T47D (cell line): Measurements from ENCODE around the gene PRODH.

Source experiments
- DNase-seq, 2 experiments: peaks; one replicate each; pipeline versions ENCODE4 v3.0.0 to v3.0.0-alpha.2; 2011 to 2012; ENCODE audit warnings: low read depth in 1 of 2, low spot score in 1 of 2
- JUND ChIP-seq: IDR thresholded peaks from 2 replicates; pipeline ENCODE4 v1.6.1; 2012; ENCODE audit warnings: low read depth
- in situ Hi-C: cut with HindIII; loops from 2 replicates; pipeline ENCODE4 v1.10.0; 2016; ENCODE audit warnings: low sequenced_read_pairs, low pct_unique_long_range_greater_than_20kb

PRODH gene, protein sequence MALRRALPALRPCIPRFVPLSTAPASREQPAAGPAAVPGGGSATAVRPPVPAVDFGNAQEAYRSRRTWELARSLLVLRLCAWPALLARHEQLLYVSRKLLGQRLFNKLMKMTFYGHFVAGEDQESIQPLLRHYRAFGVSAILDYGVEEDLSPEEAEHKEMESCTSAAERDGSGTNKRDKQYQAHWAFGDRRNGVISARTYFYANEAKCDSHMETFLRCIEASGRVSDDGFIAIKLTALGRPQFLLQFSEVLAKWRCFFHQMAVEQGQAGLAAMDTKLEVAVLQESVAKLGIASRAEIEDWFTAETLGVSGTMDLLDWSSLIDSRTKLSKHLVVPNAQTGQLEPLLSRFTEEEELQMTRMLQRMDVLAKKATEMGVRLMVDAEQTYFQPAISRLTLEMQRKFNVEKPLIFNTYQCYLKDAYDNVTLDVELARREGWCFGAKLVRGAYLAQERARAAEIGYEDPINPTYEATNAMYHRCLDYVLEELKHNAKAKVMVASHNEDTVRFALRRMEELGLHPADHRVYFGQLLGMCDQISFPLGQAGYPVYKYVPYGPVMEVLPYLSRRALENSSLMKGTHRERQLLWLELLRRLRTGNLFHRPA

GRCh38 chr22:18935889-18936529 is at the start of gene PRODH:
Gene PRODH (minus strand): TSS chr22:18936293. CDS start chr22:18936287, 6 bp downstream.
- in situ Hi-C loops: no loop called here
- no peak for DNase-seq
- no peak for TF ChIP-seq JUND

DNA sequence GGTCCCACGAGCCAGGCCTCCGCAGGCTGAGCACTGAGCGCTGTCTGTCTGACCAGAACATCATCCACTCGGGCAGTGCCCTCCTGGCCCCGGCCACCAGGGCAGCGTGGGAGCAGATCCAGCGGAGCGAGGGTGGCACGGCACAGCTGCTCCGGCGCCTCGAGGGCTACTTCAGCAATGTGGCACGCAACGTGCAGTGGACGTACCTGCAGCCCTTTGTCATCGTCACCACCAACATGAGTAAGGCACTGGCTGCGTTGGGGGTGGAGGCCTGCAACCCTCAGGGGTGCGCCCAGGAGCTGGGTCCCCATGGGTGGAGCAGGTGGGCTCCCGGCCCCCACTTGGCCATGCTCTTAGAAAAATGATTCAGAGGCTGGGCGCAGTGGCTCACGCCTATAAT is 49.7 kb upstream of the PRODH start:
- in situ Hi-C loops: no loop called here
- no peak for DNase-seq
- TF ChIP-seq JUND: no peak

DNA sequence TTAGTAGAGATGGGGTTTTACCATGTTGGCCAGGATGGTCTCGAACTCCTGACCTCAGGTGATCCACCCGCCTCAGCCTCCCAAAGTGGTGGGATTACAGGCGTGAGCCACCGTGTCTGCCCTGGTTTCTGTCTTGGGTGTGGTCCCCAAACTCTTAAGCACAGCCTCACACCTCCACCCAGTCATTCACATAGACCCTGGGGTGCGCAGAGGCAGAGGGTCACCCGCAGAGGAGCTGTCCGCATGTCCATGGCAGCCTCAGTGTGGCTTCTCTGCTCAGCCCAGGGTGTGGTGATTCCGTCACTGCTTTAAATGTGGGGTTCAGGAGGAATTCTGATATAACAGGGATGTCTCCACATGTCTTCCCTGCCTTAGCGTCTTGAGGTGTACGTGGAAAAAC is 48.5 kb upstream of the PRODH start:
- no peak for DNase-seq
- in situ Hi-C loops: no loop called here
- TF ChIP-seq JUND: no peak

- in situ Hi-C loops: no loop called here
- no peak for TF ChIP-seq JUND
- no peak for DNase-seq
These were observed 47.1 kb upstream of the PRODH start for GRCh38 chr22:18983120-18983651.

- in situ Hi-C loops: no loop called here
- no peak for DNase-seq
- TF ChIP-seq JUND: no peak
These were observed 44.7 kb upstream of the PRODH start for GRCh38 chr22:18980829-18981228.

- no peak for DNase-seq
- in situ Hi-C loops: no loop called here
- no peak for TF ChIP-seq JUND
These were observed 43.9 kb upstream of the PRODH start for GRCh38 chr22:18979957-18980356.

GRCh38 chr22:18978506-18978905 is 42.4 kb upstream of the PRODH start:
- in situ Hi-C loops: no loop called here
- no peak for DNase-seq
- TF ChIP-seq JUND: no peak

DNA sequence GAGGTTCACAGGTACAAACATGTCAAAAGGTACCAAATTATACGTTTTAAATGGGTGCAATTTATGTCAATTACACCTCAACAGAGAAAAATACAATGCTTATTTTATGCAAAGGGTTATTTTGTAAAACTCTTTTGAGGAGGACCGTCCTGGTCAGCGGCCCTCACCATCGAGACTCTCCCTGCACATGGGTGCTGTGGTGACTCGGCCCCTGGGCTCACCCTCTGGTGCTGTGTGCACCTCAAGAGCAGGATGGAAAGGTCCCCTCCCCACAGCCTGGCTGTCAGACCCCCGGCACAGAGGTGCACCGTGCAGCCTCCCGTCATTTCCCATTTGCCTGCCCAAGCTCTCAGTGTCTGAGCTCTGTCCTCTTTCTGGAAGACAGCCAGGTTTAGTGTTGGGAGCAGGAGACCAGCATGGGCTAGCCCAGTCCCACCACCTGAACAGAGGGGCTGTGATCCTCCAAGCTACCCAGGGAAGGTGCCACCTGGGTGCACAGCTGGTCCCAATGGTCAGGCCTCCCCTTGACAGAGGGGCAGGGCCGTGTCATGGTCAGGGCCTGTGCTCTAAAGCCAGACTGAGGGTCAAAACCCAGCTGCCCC is 41.8 kb upstream of the PRODH start:
- in situ Hi-C loops: no loop called here
- no peak for TF ChIP-seq JUND
- no peak for DNase-seq

DNA sequence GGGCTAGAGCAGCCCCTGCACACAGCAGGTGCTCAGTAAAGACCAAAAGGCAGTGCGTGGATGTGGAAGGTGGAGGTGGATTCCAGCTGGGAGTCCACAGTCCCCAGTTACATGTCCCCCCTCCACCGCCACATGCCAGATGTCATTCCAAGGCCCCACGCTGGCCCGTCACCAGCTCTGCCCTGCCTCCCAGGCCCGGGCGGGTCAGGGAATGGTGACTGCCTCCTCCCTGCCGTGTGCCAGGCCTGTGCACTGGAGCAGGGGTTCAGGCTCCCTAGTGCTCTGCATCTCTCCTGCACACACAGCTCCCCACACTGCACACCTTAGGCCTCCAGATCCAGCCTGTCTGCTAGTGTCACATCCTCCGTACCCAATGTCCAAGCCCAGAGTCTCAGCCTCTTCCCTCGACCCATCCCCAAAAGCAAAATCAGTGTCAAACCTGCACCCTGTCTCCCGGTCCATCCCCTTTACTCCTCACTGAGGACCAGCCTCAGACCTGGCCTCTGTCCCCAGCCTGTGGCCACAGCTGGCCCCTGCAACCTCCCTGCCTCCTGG is 40.2 kb upstream of the PRODH start:
- DNase-seq: no peak
- no peak for TF ChIP-seq JUND
- in situ Hi-C loops: no loop called here

GRCh38 chr22:18975434-18976196 is 39.5 kb upstream of the PRODH start:
- in situ Hi-C loops: no loop called here
- DNase-seq: no peak
- TF ChIP-seq JUND: no peak

GRCh38 chr22:18974477-18975180 is 38.5 kb upstream of the PRODH start:
- in situ Hi-C loops: no loop called here
- TF ChIP-seq JUND: no peak
- no peak for DNase-seq
